Effector memory CD4-positive, alpha-beta T cell (primary cell): ENCODE results near the gene ITFG1.
"Not testable (repeated sequence)": the region's sequence is repeated elsewhere in the genome, so short reads cannot be mapped to it uniquely, and the experiment has no call there.

Experiments
- DNase-seq, 3 donors: peaks; one replicate each; pipeline ENCODE4 v3.0.0-alpha.2; 2020
- H3K27ac ChIP-seq: 2 replicates; pipeline ENCODE4 v1.7.0; 2013; ENCODE audit warnings: mild to moderate bottlenecking, low read length, moderate library complexity; ENCODE audit not compliant: insufficient read depth, poor library complexity, severe bottlenecking
- H3K27me3 ChIP-seq: replicated peaks from 2 replicates; pipeline ENCODE4 v1.7.0; 2013; ENCODE audit warnings: mild to moderate bottlenecking, low read length; ENCODE audit not compliant: insufficient read depth, control insufficient read depth, poor library complexity, severe bottlenecking
- H3K36me3 ChIP-seq: 2 replicates; pipeline ENCODE4 v1.7.0; 2013; ENCODE audit warnings: mild to moderate bottlenecking, low read length, moderate library complexity; ENCODE audit not compliant: control insufficient read depth, insufficient read depth
- H3K4me1 ChIP-seq: 2 replicates; pipeline ENCODE4 v1.7.0; 2013; ENCODE audit warnings: low read length, mild to moderate bottlenecking; ENCODE audit not compliant: control insufficient read depth, insufficient read depth, poor library complexity, severe bottlenecking
- H3K4me3 ChIP-seq: 2 replicates; pipeline ENCODE4 v1.7.0; 2013; ENCODE audit warnings: low read length, low read depth, mild to moderate bottlenecking; ENCODE audit not compliant: insufficient read depth, poor library complexity, severe bottlenecking
- H3K9me3 ChIP-seq: 2 replicates; pipeline ENCODE4 v1.7.0; 2013; ENCODE audit warnings: mild to moderate bottlenecking, low read length, moderate library complexity; ENCODE audit not compliant: control insufficient read depth

Gene ITFG1

DNA sequence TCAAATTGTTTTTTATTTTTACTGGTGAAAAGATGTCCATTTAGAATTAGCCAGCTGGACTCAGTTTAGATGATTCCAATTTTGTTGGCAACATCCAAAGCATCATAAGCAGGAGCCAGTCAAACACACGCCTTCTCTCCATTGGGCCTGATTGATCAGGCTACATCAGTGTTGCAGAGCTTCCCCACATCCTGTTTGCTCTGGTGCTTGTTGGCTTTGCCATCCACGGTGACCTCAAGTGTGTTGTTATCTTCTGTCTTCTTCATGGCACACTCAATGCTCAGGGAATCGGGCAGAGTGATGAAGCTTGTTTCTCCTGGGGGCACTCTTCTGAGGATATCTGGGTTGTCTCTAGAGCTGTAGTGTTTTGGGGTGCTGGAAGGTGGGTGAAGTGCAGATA, 310.8 kb downstream of the ITFG1 start:
- Histone ChIP-seq H3K36me3 (peaks cover 9% of the 10 kb centered on the region), H3K27ac (no peak overlapping the region), H3K27me3 (peaks cover 3% of the 10 kb centered on the region), H3K9me3 (no peaks in the 10 kb centered on the region), H3K4me1 (no peaks in the 10 kb centered on the region), H3K4me3 (no peak overlapping the region)
- no peak for DNase-seq

DNA sequence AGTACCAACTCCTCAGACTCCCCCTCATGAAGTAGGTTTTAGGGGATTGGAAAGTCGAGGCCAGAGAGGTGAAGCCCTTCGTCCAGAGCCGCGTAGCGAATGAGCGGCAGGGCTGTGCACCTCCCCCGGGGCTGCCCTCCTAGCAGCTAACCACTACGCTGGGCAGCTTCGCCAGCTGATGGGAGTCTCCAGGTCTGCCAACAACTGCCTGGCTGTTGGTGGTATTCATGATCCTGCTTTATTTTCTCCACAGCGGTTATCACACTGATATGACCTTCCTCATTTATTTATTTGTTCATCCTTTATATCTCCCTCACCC, 316.3 kb downstream of the ITFG1 start:
- Histone ChIP-seq H3K9me3 (no peaks in the 10 kb centered on the region), H3K36me3 (no peaks in the 10 kb centered on the region), H3K27me3 (peaks cover 5% of the 10 kb centered on the region), H3K27ac (no peak overlapping the region), H3K4me1 (peaks cover 13% of the 10 kb centered on the region), H3K4me3 (peak overlapping the region; percentile 48)
- no peak for DNase-seq

DNA sequence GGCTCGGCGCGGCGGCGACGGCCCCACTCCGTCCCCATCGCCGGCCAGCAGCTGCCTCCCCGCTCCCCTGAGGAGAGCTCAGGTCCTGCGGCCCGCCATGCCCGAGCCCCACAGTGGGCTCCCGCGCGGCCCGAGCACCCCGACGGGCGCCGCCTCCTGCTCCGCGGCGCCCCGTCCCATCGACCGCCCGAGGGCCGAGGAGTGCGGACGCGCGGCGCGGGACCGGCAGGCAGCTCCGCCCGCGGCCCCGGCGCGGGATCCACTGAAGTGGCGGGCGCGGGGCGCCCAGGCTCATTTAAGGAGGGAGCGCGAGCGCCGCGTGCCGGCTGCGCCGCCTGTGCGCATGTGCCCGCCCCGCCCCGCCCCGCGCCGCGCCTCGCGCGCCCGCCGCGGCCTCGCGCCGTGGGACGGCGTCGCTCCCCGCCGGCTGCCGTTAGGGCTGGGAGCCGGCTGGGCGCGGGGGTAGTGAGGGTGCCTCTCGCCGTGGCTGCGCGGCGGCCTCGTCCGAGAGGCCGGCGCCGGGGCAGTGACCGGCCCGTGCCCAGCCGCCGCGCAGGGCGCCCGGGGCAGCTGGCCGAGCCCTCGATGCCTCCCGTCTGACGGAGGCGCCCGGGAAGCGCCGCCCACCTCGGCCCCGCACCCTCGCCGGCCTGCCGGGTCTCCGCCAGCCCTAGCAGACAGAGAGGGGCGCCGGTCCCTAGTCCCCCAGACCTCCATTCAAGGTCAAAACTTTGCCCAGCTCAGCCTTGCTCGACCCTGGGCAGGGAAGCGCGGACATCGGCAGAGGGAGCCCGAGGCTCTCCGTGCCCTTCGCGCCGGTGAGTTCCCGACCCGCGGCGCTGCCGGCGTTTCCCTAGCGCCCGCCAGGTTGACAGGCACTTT, 316.9 kb downstream of the ITFG1 start, which contains the start of gene NETO2:
NETO2 (minus strand) TSS at position 269 of the 882 bp plus-strand sequence. CDS start 333 bp downstream, outside the sequence.
- Histone ChIP-seq H3K36me3 (no peaks in the 10 kb centered on the region), H3K4me1 (peaks cover 13% of the 10 kb centered on the region), H3K4me3 (peak within 1 kb of the TSS; percentile 54), H3K27ac (no peak within 1 kb of the TSS), H3K9me3 (no peaks in the 10 kb centered on the region), H3K27me3 (peaks cover 5% of the 10 kb centered on the region)
- peak; percentile 29 to 61 (median 53) for DNase-seq

DNA sequence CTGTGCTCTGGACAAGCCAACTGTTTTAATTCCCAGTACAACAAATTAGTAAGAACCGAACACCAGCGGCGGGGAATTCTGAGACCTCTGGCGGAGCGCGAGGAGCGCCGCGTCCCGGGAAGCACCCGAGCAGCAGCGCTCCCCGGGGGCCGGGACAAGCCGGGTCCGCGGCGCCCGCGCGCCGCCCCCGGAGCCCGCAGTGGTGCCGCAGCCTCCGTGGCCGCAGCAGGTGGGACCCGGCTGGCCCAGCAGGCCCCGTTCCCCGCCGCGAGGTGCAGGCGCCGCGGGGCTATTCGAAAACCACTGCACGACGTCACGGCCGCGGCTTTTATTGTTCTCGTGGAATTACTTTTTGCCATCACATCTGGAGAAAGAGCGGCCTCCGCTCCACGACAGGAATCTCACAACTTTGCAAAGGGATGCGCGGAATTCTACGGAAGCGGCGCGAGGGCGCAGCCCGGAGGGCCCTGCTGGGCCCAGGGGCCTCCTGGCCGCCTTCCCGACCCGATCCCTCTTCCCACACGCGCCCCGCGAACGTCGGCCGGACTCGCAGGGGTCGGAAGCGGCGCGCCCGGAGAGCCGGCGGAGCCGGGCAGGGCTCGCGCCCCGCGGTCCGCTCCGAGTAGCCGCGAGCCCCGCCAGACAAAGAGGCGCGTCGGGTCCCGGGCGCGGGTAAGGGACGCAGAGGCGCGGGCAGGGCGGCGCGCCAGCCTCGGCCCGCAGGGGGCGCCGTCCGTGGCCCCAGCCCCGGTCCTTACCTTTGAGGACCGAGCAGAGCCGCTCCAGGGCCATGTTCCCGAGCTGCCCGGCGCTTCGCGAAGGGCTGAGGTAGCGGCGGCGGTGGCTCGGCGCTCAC, 317.8 kb downstream of the ITFG1 start:
- Histone ChIP-seq H3K36me3 (no peaks in the 10 kb centered on the region), H3K4me3 (peak overlapping the region; percentile 54), H3K27ac (no peak overlapping the region), H3K27me3 (peaks cover 5% of the 10 kb centered on the region), H3K4me1 (peaks cover 13% of the 10 kb centered on the region), H3K9me3 (no peaks in the 10 kb centered on the region)
- DNase-seq: peak; percentile 15 to 46 (median 41)

DNA sequence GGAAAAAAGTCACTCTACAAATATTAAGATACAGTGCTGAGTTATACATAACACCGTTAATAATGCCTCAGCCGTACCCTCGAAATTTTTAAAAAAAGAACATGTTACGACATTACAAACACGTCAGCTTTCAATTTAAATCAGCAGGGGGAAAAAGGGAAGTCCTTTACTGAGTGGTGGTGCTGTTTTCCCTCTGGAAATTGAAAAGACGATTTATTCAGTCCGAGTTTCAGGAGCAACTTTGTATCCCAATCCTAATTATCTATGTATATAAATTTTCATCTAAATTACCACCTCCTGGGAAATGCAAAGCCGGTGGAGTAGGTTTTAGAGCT, 318.4 kb downstream of the ITFG1 start:
- Histone ChIP-seq H3K9me3 (no peaks in the 10 kb centered on the region), H3K36me3 (no peaks in the 10 kb centered on the region), H3K27ac (no peak overlapping the region), H3K4me1 (peaks cover 13% of the 10 kb centered on the region), H3K4me3 (peak overlapping the region; percentile 54), H3K27me3 (peaks cover 5% of the 10 kb centered on the region)
- DNase-seq: no peak

DNA sequence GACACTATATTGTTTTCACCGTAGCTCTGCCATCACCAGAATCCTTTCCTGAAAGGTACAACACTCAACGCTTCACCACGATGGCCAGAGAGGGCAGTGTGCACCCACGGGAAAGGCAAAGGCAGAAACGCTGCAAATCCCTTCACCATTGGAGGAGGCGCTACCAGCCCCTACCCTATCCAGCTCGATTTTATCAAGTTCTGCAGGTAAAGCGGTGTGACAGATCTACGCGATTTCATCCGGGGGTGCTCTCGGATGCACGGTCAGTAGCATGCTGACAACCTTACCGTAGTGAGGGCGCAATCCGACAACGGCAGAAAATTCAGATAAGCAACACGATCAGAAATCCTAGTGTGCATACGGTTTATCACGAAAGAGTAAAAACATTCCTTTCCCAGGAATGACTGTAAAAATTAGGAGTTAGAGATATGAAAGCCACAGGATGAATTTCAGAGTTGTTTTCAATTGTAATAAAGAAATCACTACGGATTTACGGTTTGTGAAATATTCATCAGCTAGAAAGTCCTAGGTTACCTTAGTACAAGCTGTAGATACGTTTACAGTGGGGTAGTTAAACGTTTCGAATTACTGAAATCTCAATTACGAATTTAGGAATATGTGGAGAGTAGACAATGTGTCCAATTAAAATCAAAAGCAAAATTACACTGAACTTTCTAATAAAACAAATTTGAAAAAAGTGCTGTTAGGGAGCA, 318.9 kb downstream of the ITFG1 start:
- no peaks in the 10 kb centered on the region for H3K9me3 ChIP-seq
- peaks cover 13% of the 10 kb centered on the region for H3K4me1 ChIP-seq
- H3K27ac ChIP-seq: no peak overlapping the region
- no peaks in the 10 kb centered on the region for H3K36me3 ChIP-seq
- DNase-seq: peak; percentile 64 to 73 (median 73)
- peak overlapping the region; percentile 54 for H3K4me3 ChIP-seq
- H3K27me3 ChIP-seq: peaks cover 5% of the 10 kb centered on the region

DNA sequence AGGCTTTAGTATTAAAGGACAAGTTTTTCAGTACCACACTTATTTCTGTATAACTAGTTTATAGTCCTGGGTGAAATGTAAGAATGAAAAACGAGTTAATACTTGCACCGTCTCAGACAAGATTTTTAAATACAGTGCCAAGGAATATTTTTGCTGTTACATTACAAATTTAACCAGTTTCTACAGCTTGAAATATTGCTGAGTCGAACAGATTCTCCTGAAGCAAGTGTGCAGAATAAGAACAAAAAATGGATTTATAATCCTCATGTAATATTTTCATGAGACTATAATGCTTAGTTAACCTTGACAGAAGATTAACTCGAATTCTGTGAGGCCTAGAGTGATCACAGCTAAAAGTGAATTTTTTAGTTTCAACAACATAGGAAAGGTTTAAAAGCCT, 320.2 kb downstream of the ITFG1 start:
- no peaks in the 10 kb centered on the region for H3K36me3 ChIP-seq
- peaks cover 5% of the 10 kb centered on the region for H3K27me3 ChIP-seq
- H3K4me3 ChIP-seq: no peak overlapping the region
- DNase-seq: no peak
- H3K4me1 ChIP-seq: peaks cover 13% of the 10 kb centered on the region
- H3K9me3 ChIP-seq: no peaks in the 10 kb centered on the region
- H3K27ac ChIP-seq: no peak overlapping the region

DNA sequence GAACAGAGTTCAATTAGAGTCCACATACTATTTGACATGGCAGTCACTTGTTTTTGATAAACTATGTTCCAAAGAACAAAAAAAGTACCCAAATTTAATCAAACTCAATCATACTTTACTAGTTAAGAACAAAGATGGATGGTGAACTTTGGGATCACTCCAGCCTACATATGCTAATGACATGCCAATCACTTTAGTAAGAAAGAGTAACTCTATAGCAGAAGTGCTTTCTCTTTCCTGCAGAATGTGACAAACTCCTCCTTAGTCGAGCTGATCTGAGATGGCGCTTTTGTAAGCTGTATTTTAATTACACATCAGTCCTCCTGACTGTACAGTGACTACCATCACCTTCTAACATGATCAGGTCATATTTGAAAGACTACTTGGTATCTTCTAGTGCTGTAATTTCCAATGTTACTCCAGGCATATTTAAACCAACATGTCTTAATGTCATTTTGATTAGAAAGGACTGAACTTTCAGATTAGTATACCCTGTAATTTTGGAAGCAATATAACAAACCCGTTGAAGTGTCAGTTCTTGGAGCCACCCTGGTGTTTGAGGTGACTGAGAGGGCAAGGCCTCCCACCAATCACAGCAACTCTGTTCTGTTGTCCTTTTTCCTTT, 321.2 kb downstream of the ITFG1 start:
- no peak overlapping the region for H3K27ac ChIP-seq
- no peaks in the 10 kb centered on the region for H3K36me3 ChIP-seq
- no peaks in the 10 kb centered on the region for H3K9me3 ChIP-seq
- H3K4me3 ChIP-seq: no peak overlapping the region
- no peaks in the 10 kb centered on the region for H3K27me3 ChIP-seq
- H3K4me1 ChIP-seq: peaks cover 13% of the 10 kb centered on the region
- DNase-seq: no peak

DNA sequence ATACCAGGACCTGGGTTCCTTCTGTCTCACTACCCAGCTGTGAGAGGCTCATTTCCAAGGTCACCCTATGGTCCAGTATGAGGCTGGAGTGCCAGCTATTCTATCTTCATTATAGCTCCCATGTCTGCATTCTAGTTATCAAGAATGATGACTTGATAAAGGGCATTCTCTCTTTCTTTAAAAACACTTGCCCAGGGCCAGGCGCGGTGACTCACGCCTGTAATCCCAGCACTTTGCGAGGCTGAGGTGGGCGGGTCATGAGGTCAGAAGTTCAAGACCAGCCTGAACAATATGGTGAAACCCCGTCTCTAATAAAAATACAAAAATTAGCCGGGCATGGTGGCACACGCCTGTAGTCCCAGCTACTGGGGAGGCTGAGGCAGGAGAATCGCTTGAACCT, 322.9 kb downstream of the ITFG1 start:
- H3K27me3 ChIP-seq, H3K4me1 ChIP-seq, H3K4me3 ChIP-seq, H3K27ac ChIP-seq, H3K36me3 ChIP-seq, H3K9me3 ChIP-seq, DNase-seq: not testable (repeated sequence)
